Measurements from ENCODE around the gene PGLYRP1. TPM values are rescaled to one million over a fixed set of nuclear protein-coding genes. Genes with fewer than 3 reads are reported as not detected.

Gene PGLYRP1
- total and polyA plus RNA-seq, 2 of the 13 experiments (the other 11 are each of a cell fraction or from before 2014, with no cell fraction given): not detected

GRCh38 chr19:46016426-46017094 lies 6.3 kb downstream of the PGLYRP1 start (continued):
- no peak for TF ChIP-seq ZXDC (CRISPR knock-in tag; IDR thresholded peaks at IDR 0.05)
- TF ChIP-seq ZNF264 (CRISPR knock-in tag; IDR thresholded peaks at IDR 0.05): no peak
- TF ChIP-seq BCL6 (CRISPR knock-in tag; IDR thresholded peaks at IDR 0.05): no peak
- TF ChIP-seq THAP7 (CRISPR knock-in tag; IDR thresholded peaks at IDR 0.05): no peak
- TF ChIP-seq UBTF (CRISPR knock-in tag; IDR thresholded peaks at IDR 0.05): no peak
- TF ChIP-seq FOXK1 (CRISPR knock-in tag; IDR thresholded peaks at IDR 0.05; ENCODE audit: borderline replicate concordance, low read depth): no peak
- peak; percentile 22; the same call in 1 of the 2 replicates for TF ChIP-seq GABPB1 (CRISPR knock-in tag; IDR thresholded peaks at IDR 0.05)
- TF ChIP-seq ZNF768 (CRISPR knock-in tag; IDR thresholded peaks at IDR 0.05): peak; percentile 19; the same call in 1 of the 2 replicates
- peak; percentile 39 for TF ChIP-seq XRCC5 (optimal IDR thresholded peaks at IDR 0.05; ENCODE audit: low read length)
- no peak for TF ChIP-seq ETS1 (CRISPR knock-in tag; IDR thresholded peaks at IDR 0.05)
- TF ChIP-seq SMC3 (IDR thresholded peaks at IDR 0.05; ENCODE audit: low read length): 0 out of 2 replicates have a peak, but pooled peaks have one; percentile 9
- no peak for TF ChIP-seq RFX3 (CRISPR knock-in tag; IDR thresholded peaks at IDR 0.05)
- no peak for TF ChIP-seq SP1 (IDR thresholded peaks at IDR 0.05)
- TF ChIP-seq SP1 (CRISPR knock-in tag; IDR thresholded peaks at IDR 0.05): peak; percentile 82
- no peak for TF ChIP-seq ZNF530 (CRISPR knock-in tag; IDR thresholded peaks at IDR 0.05; ENCODE audit: low read depth)
- TF ChIP-seq ZSCAN12 (CRISPR knock-in tag; IDR thresholded peaks at IDR 0.05): no peak
- TF ChIP-seq FOXA3 (CRISPR knock-in tag; IDR thresholded peaks at IDR 0.05): no peak

Measured in HepG2 (cell line).